ENCODE results near the gene BICD2.

Gene BICD2

DNA sequence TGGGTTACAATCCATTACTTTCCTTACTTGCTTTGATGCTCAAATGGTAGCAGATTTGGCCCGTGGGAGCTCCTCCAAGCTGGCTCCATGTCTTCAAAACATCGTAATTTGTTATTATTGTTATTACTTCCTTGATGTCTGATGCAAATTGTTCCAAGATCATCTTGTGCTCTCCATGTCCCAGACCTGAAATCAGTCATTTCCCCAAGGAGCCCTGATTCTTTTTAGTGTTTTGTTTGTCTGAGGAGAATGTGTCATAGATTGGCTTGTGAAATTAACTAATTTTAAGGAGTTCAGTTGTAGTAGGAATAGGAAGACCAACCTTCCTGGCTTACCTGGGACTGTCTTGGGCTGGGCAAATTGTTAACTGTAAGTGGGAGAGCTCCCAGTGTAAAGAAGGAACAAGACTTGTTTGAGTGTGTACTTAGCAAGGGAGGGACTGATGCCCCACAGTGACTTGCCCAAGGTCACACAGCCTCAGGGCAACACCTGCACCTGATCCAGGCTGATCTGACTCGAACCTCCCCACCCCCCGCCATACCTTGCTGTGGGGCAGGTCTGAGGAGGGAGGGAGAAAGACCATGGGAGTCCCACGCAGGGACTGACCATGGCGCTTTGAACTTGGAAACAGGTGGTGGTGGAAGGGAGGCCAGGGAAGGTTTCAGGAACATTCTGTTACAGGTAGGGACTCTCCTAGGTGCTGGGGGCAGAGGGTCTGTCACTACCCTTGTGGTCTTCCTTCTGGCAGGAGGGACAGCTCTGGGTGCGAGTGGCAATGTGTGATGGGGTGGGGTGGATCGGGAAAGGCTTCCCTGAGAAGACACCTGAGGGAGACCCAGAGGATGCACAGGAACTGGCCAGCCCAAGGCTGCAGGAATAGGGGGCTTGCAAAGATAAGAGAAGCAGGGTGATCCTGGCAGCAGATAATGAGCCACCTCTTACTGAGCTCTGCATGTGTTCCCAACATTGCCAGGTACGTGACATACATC, 2.7 kb upstream of the BICD2 start:
- no peak for DNase-seq
- Histone ChIP-seq H3K36me3 (ENCODE audit: control insufficient read depth, insufficient read depth, low read length) (no peaks in the 10 kb centered on the region), H3K4me3 (ENCODE audit: low read length) (no peak overlapping the region), H2BK15ac (replicated peaks; ENCODE audit: low read depth) (no peak overlapping the region), H3K79me2 (ENCODE audit: control insufficient read depth, insufficient read depth, low read length) (peaks cover 21% of the 10 kb centered on the region), H4K8ac (ENCODE audit: low read depth, low read length) (no peak overlapping the region), H4K5ac (ENCODE audit: low read length) (no peak overlapping the region), H3K4ac (ENCODE audit: low read depth, low read length) (no peak overlapping the region), H3K27ac (ENCODE audit: low read depth, low read length) (no peak overlapping the region), H3K56ac (ENCODE audit: low read length) (peak overlapping the region; percentile 36), H3K79me1 (ENCODE audit: low read length) (peaks cover 16% of the 10 kb centered on the region), H3K4me1 (ENCODE audit: control insufficient read depth, low read depth, low read length) (peaks cover 6% of the 10 kb centered on the region), H2BK120ac (ENCODE audit: low read depth, low read length) (no peak overlapping the region), H3K4me2 (ENCODE audit: low read length) (no peak overlapping the region), H3K18ac (ENCODE audit: low read length) (no peak overlapping the region), H3K23ac (ENCODE audit: low read length) (no peak overlapping the region), H2BK5ac (ENCODE audit: low read length) (no peak overlapping the region), H3K27me3 (ENCODE audit: insufficient read depth, low read length, poor library complexity) (no peaks in the 10 kb centered on the region), H3K9ac (ENCODE audit: low read length) (no peak overlapping the region), H2AK5ac (ENCODE audit: low read length) (no peak overlapping the region)
- no CpG with 5 or more reads among the region's 9 CpGs for WGBS (ENCODE audit: extremely low coverage, insufficient coverage, low lambda C conversion rate)

DNA sequence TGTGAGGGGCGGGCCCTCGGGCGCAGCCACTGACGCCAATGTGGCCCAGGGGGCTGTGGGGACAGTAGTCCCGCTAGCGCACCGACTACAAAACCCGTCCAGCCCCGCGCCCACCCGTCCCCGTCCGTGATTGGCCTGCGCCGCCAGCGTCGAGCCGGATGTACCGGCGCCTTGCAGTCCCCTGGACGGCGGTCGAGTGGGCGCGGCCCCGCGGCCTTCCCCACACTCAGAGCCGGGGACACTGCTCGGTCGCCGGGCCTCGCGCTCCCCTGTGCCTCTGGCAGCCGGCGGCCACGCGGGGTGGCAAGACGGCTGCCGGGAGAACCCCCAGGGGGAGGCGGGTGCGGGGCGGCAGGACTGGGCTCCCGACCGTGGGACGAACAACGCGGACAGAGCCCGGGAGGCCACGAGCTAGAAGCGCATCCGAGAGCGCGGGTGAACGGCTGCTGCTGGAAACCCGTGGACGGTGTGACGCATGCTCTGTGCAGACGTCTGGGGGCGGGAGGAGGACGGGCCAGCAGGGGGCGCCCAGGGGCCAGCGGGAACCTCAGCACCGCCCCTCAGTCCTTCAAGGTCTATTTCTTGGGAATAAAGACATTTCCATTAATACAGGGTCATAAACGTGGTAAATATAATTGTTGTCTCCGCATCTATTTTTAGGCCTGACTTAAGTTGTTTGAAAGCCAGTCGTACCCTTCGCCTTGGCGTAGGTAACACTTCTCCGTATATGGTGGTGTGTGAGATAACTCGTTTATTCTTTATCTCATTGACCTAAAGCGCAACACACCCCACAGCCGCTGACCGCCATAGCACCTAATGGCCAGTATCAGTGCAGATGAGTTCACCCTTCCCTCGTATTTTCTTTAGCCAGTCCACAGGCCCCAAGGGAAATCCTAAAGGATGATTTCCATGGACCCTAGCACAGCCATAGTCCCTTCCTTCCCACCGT, 629 bp upstream of the BICD2 start:
- peak overlapping the region; percentile 68 for H3K23ac ChIP-seq (ENCODE audit: low read length)
- no CpG with 5 or more reads among the region's 75 CpGs for WGBS (ENCODE audit: extremely low coverage, insufficient coverage, low lambda C conversion rate)
- H3K56ac ChIP-seq (ENCODE audit: low read length), result peak overlapping the region; percentile 94
- peaks cover 14% of the 10 kb centered on the region for H3K4me1 ChIP-seq (ENCODE audit: control insufficient read depth, low read depth, low read length)
- H3K4ac ChIP-seq (ENCODE audit: low read depth, low read length), result peak overlapping the region; percentile 88
- H3K27me3 ChIP-seq (ENCODE audit: insufficient read depth, low read length, poor library complexity), result no peaks in the 10 kb centered on the region
- H4K8ac ChIP-seq (ENCODE audit: low read depth, low read length), result peak overlapping the region; percentile 78
- H2BK120ac ChIP-seq (ENCODE audit: low read depth, low read length), result no peak overlapping the region
- peak overlapping the region; percentile 43 for H3K4me2 ChIP-seq (ENCODE audit: low read length)
- no peak overlapping the region for H4K5ac ChIP-seq (ENCODE audit: low read length)
- H3K36me3 ChIP-seq (ENCODE audit: control insufficient read depth, insufficient read depth, low read length), result no peaks in the 10 kb centered on the region
- peaks cover 33% of the 10 kb centered on the region for H3K79me1 ChIP-seq (ENCODE audit: low read length)
- peak; percentile 99 for DNase-seq
- H3K9ac ChIP-seq (ENCODE audit: low read length), result peak overlapping the region; percentile 98
- peak overlapping the region; percentile 92 for H2BK5ac ChIP-seq (ENCODE audit: low read length)
- H3K18ac ChIP-seq (ENCODE audit: low read length), result peak overlapping the region; percentile 89
- no peak overlapping the region for H2BK15ac ChIP-seq (replicated peaks; ENCODE audit: low read depth)
- H3K4me3 ChIP-seq (ENCODE audit: low read length), result peak overlapping the region; percentile 80
- H3K79me2 ChIP-seq (ENCODE audit: control insufficient read depth, insufficient read depth, low read length), result peaks cover 41% of the 10 kb centered on the region
- peak overlapping the region; percentile 99 for H3K27ac ChIP-seq (ENCODE audit: low read depth, low read length)
- no peak overlapping the region for H2AK5ac ChIP-seq (ENCODE audit: low read length)

DNA sequence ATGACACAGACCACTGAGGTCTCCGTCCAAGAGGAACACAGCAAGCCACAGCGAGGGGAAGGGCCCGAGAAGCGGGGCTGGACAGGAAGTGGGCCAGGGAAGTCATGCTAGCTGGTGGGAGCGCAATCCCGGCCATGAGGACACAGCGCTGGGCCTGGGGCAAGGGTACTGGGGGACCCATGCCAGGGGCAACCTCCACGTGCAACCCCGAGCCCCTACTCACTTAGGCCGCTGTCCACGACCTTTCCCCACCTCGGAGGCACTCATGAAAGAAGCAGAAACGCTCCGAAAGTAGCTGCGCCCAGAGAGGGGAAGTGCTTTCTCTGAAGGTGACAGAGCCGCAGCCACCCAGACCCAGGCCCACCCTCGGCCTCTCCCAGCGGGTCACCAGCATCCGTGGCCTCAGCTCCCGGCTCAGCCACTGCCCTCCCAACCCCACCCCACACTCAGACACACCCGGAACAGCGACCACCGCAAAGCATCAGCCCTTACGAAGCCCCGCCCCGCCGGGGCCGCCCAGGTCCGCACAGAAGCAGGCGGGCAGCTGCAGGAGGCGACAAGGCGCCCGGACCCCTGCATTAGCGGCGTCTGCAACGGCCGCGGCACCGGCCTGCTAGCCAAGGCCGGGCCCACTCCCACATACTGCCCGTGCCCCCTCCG, 782 bp downstream of the BICD2 start:
- Histone ChIP-seq H3K23ac (ENCODE audit: low read length) (peak overlapping the region; percentile 20), H2BK120ac (ENCODE audit: low read depth, low read length) (no peak overlapping the region), H3K79me1 (ENCODE audit: low read length) (peaks cover 40% of the 10 kb centered on the region), H3K36me3 (ENCODE audit: control insufficient read depth, insufficient read depth, low read length) (no peaks in the 10 kb centered on the region), H2AK5ac (ENCODE audit: low read length) (no peak overlapping the region), H3K4me2 (ENCODE audit: low read length) (peak overlapping the region; percentile 70), H2BK5ac (ENCODE audit: low read length) (peak overlapping the region; percentile 15), H3K9ac (ENCODE audit: low read length) (peak overlapping the region; percentile 83), H3K4ac (ENCODE audit: low read depth, low read length) (no peak overlapping the region), H3K4me1 (ENCODE audit: control insufficient read depth, low read depth, low read length) (peaks cover 14% of the 10 kb centered on the region), H4K5ac (ENCODE audit: low read length) (no peak overlapping the region), H3K4me3 (ENCODE audit: low read length) (peak overlapping the region; percentile 57), H3K18ac (ENCODE audit: low read length) (peak overlapping the region; percentile 25), H3K56ac (ENCODE audit: low read length) (peak overlapping the region; percentile 83), H3K27me3 (ENCODE audit: insufficient read depth, low read length, poor library complexity) (no peaks in the 10 kb centered on the region), H3K79me2 (ENCODE audit: control insufficient read depth, insufficient read depth, low read length) (peaks cover 55% of the 10 kb centered on the region), H2BK15ac (replicated peaks; ENCODE audit: low read depth) (no peak overlapping the region), H3K27ac (ENCODE audit: low read depth, low read length) (no peak overlapping the region), H4K8ac (ENCODE audit: low read depth, low read length) (no peak overlapping the region)
- WGBS (ENCODE audit: extremely low coverage, insufficient coverage, low lambda C conversion rate), result no CpG with 5 or more reads among the region's 42 CpGs
- no peak for DNase-seq

DNA sequence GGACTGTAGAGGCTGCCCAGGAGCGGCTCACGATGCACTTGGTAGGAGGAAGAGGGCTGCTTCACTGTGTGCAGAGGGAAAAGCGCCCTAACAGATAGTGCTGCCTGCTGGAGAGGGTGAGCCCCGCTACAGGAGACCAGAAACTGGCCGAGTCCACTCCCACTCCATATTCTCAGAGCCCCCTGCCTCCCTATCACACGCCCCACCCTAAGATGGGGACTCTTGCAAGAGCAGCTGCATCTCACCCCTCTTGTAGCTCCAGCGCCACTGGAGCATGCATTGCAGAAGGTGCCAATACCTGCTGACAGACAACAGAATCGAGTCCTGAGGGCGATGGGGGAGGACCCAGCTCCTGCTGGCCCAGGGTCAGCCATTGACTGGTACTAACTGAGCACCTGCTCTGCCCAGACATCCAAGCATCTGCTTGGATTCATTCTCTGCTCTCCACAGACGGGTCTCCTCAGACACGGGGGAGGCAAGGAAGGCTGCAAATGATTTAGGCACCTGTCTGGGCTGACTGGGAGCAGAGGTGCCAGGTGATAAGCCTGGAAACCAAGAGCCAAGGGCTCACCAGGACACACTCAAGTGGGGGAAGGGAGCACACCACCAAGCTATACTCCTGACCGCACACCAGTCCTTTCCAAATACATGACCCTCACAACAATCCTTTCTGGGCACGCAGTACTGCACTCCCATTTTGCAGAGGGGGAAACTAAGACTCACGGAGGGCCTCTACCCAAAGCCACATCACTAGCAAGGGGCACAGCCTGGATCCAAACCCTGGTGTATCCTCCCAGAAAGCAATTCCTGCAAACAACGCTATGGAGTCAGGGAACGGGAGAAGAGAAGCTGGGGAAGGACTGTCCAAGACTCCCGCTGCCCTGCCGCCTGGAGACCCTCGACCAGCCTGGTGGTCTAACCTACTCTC, 1.6 kb downstream of the BICD2 start:
- H2AK5ac ChIP-seq (ENCODE audit: low read length), result no peak overlapping the region
- H4K8ac ChIP-seq (ENCODE audit: low read depth, low read length), result no peak overlapping the region
- no peak overlapping the region for H2BK120ac ChIP-seq (ENCODE audit: low read depth, low read length)
- peaks cover 40% of the 10 kb centered on the region for H3K79me1 ChIP-seq (ENCODE audit: low read length)
- peaks cover 14% of the 10 kb centered on the region for H3K4me1 ChIP-seq (ENCODE audit: control insufficient read depth, low read depth, low read length)
- peak overlapping the region; percentile 83 for H3K9ac ChIP-seq (ENCODE audit: low read length)
- no peak overlapping the region for H3K4ac ChIP-seq (ENCODE audit: low read depth, low read length)
- no peak overlapping the region for H2BK15ac ChIP-seq (replicated peaks; ENCODE audit: low read depth)
- no peak for DNase-seq
- no peaks in the 10 kb centered on the region for H3K27me3 ChIP-seq (ENCODE audit: insufficient read depth, low read length, poor library complexity)
- H3K36me3 ChIP-seq (ENCODE audit: control insufficient read depth, insufficient read depth, low read length), result no peaks in the 10 kb centered on the region
- H3K56ac ChIP-seq (ENCODE audit: low read length), result peak overlapping the region; percentile 83
- H4K5ac ChIP-seq (ENCODE audit: low read length), result no peak overlapping the region
- H3K4me3 ChIP-seq (ENCODE audit: low read length), result peak overlapping the region; percentile 57
- no CpG with 5 or more reads among the region's 19 CpGs for WGBS (ENCODE audit: extremely low coverage, insufficient coverage, low lambda C conversion rate)
- no peak overlapping the region for H3K18ac ChIP-seq (ENCODE audit: low read length)
- H3K23ac ChIP-seq (ENCODE audit: low read length), result peak overlapping the region; percentile 20
- no peak overlapping the region for H2BK5ac ChIP-seq (ENCODE audit: low read length)
- peak overlapping the region; percentile 70 for H3K4me2 ChIP-seq (ENCODE audit: low read length)
- no peak overlapping the region for H3K27ac ChIP-seq (ENCODE audit: low read depth, low read length)
- H3K79me2 ChIP-seq (ENCODE audit: control insufficient read depth, insufficient read depth, low read length), result peaks cover 56% of the 10 kb centered on the region

All from mesendoderm (in vitro differentiated cells).